Endothelial cell of umbilical vein (primary cell): ENCODE data around the gene COL16A1. TPM values are rescaled to one million over a fixed set of nuclear protein-coding genes. Genes with fewer than 3 reads are reported as not detected.

Experiments
- BruUV-seq: library from RNA; stranded (reverse); fragments of 400-500 nt; replicated peaks from 2 replicates; lab custom pipeline; 2021; lab: Mats Ljungman, UMichigan
- CTCF ChIA-PET: fragments of 300-600, 350-600 bp; sonication (Branson Sonifier 250); formaldehyde crosslinking; loops from one replicate; lab custom pipeline; 2021; ENCODE audit warnings: antibody characterized with exemption, inconsistent platforms; lab: Charles Lee
- POLR2A ChIA-PET: fragments of 300-600, 350-600 bp; sonication (Branson Sonifier 250); formaldehyde crosslinking; loops from one replicate; lab custom pipeline; 2021; ENCODE audit warnings: antibody characterized with exemption, inconsistent platforms; lab: Charles Lee
- DNase-seq: peaks from one replicate; pipeline ENCODE4 v3.0.0-alpha.2; 2011; ENCODE audit warnings: low read depth, low spot score
- FAIRE-seq: peaks from 2 replicates; lab custom pipeline; 2011; peaks lifted over from hg19 to GRCh38; lab: Jason Lieb, UNC
- H2AFZ ChIP-seq: 2 replicates; pipeline ENCODE4 v1.6.0; 2012; ENCODE audit warnings: low read depth, low read length, control low read depth, inconsistent platforms
- H3K27ac ChIP-seq: 2 replicates; pipeline ENCODE4 v1.5.1; 2011; ENCODE audit warnings: low read depth, mild to moderate bottlenecking, control low read depth, low read length, moderate library complexity; ENCODE audit not compliant: insufficient read depth
- H3K27me3 ChIP-seq, 2 experiments: 2 replicates each; pipeline versions ENCODE4 v1.6.0 to v1.6.1; 2011; ENCODE audit warnings: low read length in 2 of 2, mixed read lengths in 1 of 2; ENCODE audit not compliant: control insufficient read depth in 2 of 2, insufficient read depth in 2 of 2
- H3K36me3 ChIP-seq, 2 experiments: 2 replicates in 1 of 2; 3 replicates in 1 of 2; pipeline ENCODE4 v1.5.1; 2011; ENCODE audit warnings: low read length in 2 of 2, mild to moderate bottlenecking in 1 of 2, moderate library complexity in 1 of 2; ENCODE audit not compliant: control insufficient read depth in 2 of 2, insufficient read depth in 2 of 2; ENCODE audit errors: extremely low read depth in 1 of 2
- H3K4me1 ChIP-seq: 3 replicates; pipeline ENCODE4 v1.5.1; 2011; ENCODE audit warnings: mild to moderate bottlenecking, low read length; ENCODE audit not compliant: control insufficient read depth, insufficient read depth; ENCODE audit errors: extremely low read depth
- H3K4me2 ChIP-seq: 2 replicates; pipeline ENCODE4 v1.6.1; 2011; ENCODE audit warnings: low read length, control low read depth, mixed read lengths; ENCODE audit not compliant: insufficient read depth
- H3K4me3 ChIP-seq, 3 experiments: fragments of 200-600 bp in 1 of 3; sonication (generic), shearing (Covaris generic) in 1 of 3; replicated peaks in 1 of 3; 2 replicates each; pipeline ENCODE4 v1.5.1; 2011 to 2016; ENCODE audit warnings: control low read depth in 3 of 3, low read length in 3 of 3, mild to moderate bottlenecking in 2 of 3, inconsistent platforms in 1 of 3, low read depth in 1 of 3, moderate library complexity in 1 of 3; ENCODE audit not compliant: insufficient read depth in 1 of 3
- H3K79me2 ChIP-seq: 2 replicates; pipeline ENCODE4 v1.6.0; 2012; ENCODE audit warnings: low read length, inconsistent platforms; ENCODE audit not compliant: control insufficient read depth, insufficient read depth
- H3K9ac ChIP-seq: replicated peaks from 2 replicates; pipeline ENCODE3; 2011; ENCODE audit warnings: low read length, control low read depth; ENCODE audit not compliant: insufficient read depth; ENCODE audit errors: extremely low read depth
- H3K9me1 ChIP-seq: replicated peaks from 3 replicates; pipeline ENCODE4 v1.6.0; 2011; ENCODE audit warnings: mild to moderate bottlenecking, low read length; ENCODE audit not compliant: control insufficient read depth, insufficient read depth; ENCODE audit errors: extremely low read depth
- H3K9me3 ChIP-seq: replicated peaks from 2 replicates; pipeline ENCODE4 v1.5.1; 2012; ENCODE audit warnings: low read length, inconsistent platforms; ENCODE audit not compliant: control insufficient read depth, insufficient read depth
- H4K20me1 ChIP-seq: replicated peaks from 2 replicates; pipeline ENCODE3; 2011; ENCODE audit warnings: mild to moderate bottlenecking, low read length; ENCODE audit not compliant: control insufficient read depth, insufficient read depth; ENCODE audit errors: extremely low read depth
- CTCF ChIP-seq, 2 donors: IDR thresholded peaks; 1 replicate in 1 of 2; 2 replicates in 1 of 2; pipeline ENCODE4 v1.5.1; 2011; ENCODE audit warnings: low read length in 2 of 2, mild to moderate bottlenecking in 2 of 2, moderate library complexity in 2 of 2, control low read depth in 1 of 2, inconsistent platforms in 1 of 2, low read depth in 1 of 2; ENCODE audit not compliant: insufficient read depth in 1 of 2; ENCODE audit errors: extremely low read depth in 1 of 2
- EZH2 ChIP-seq: IDR thresholded peaks from 2 replicates; pipeline ENCODE4 v1.6.1; 2012; ENCODE audit warnings: borderline replicate concordance, low read depth, mild to moderate bottlenecking, moderate library complexity, low read length, inconsistent platforms; ENCODE audit not compliant: severe bottlenecking
- FOS ChIP-seq: IDR thresholded peaks from 2 replicates; pipeline ENCODE4 v1.6.1; 2011; ENCODE audit warnings: mild to moderate bottlenecking, low read length, moderate library complexity, borderline replicate concordance; ENCODE audit not compliant: insufficient read depth
- GATA2 ChIP-seq: IDR thresholded peaks from 2 replicates; pipeline ENCODE4 v1.7.0; 2011; ENCODE audit warnings: low read depth, mild to moderate bottlenecking, moderate library complexity, mixed read lengths, low read length; ENCODE audit not compliant: insufficient read length, insufficient read depth
- JUN ChIP-seq: IDR thresholded peaks from 2 replicates; pipeline ENCODE4 v1.6.1; 2011; ENCODE audit warnings: borderline replicate concordance, low read depth; ENCODE audit not compliant: insufficient read length, insufficient read depth
- MAX ChIP-seq: IDR thresholded peaks from 2 replicates; pipeline ENCODE4 v1.6.1; 2011; ENCODE audit not compliant: insufficient read depth, insufficient read length
- MYC ChIP-seq: IDR thresholded peaks from one replicate; pipeline ENCODE4 v1.6.1; 2011; ENCODE audit warnings: mild to moderate bottlenecking, low read depth, low read length
- POLR2A ChIP-seq: IDR thresholded peaks from 2 replicates; pipeline ENCODE4 v1.6.1; 2012; ENCODE audit warnings: low read depth, mild to moderate bottlenecking, control low read depth, low read length
- POLR2AphosphoS5 ChIP-seq: IDR thresholded peaks from 2 replicates; pipeline ENCODE4 v1.6.1; 2012; ENCODE audit warnings: low read depth, mild to moderate bottlenecking, control low read depth, low read length, moderate library complexity; ENCODE audit not compliant: insufficient read depth
- dilution Hi-C: fragments of 300-500 bp; cut with MboI; formaldehyde crosslinking; loops from one replicate; pipeline ENCODE4 v1.15.0; 2019; ENCODE audit warnings: low sequenced_read_pairs; ENCODE audit not compliant: extremely low pct_ligation_motif_present
- intact Hi-C: fragments of 100-400 bp; cut with micrococcal nuclease; formaldehyde crosslinking; loops from one replicate; pipeline ENCODE4 v1.10.0; 2022
- polyA plus RNA-seq, 4 experiments: library from polyadenylated mRNA; depleted of rRNA in 3 of 4; stranded (reverse) in 3 of 4; unstranded in 1 of 4; fragments of >200 nt; gene quantifications; 2 replicates each; pipeline versions ENCODE4 v1.2.1 to v1.2.3, GENCODE V29; 2011 to 2012; ENCODE audit warnings: missing spikeins in 1 of 4
- total RNA-seq: library from RNA; stranded (reverse); gene quantifications from 2 replicates; pipeline ENCODE4 v1.2.3, GENCODE V29; 2021

The COL16A1 gene
- total and polyA plus RNA-seq, 2 donors (not counting 3 experiments of a cell fraction or from before 2014, with no cell fraction given), result 0.68 to 1.2 TPM

DNA sequence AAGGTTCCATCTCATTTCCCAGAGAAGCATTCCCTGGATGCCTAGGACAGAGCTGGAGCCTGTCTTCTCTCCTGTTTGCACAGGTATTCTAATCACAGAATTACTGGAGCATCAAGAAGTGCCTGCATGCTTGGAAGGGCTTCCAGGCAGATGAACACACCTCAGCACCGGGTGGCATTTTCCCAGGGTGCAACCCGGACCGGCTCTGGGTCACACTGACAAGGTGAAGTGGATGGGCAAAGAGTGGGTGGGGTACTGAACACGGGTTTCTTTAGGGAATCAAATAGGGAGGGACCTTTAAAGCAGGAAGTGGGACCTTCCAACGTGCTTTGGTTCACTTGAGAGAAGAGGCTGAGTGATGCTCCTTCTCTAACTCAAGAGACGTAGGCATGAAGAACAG is 52.1 kb downstream of the COL16A1 start:
- dilution Hi-C loops (no loop called here), intact Hi-C loops (no loop called here)
- Histone ChIP-seq H3K4me2 (no peak overlapping the region), H3K4me1 (no peaks in the 10 kb centered on the region), H3K27ac (no peak overlapping the region), H3K27me3 (no peaks in the 10 kb centered on the region), H2AFZ (no peak overlapping the region), H4K20me1 (no peaks in the 10 kb centered on the region), H3K9ac (no peak overlapping the region), H3K9me1 (no peaks in the 10 kb centered on the region), H3K9me3 (no peaks in the 10 kb centered on the region), H3K36me3 (no peaks in the 10 kb centered on the region), H3K4me3 (no peak overlapping the region), H3K79me2 (no peaks in the 10 kb centered on the region)
- ChIA-PET CTCF (interaction anchor here (1.6 to 1.9 kb wide), 4 partner anchors 11 to 312 kb away, joined by 3 to 10 read pairs (median 7); no protein-coding TSS in a partner anchor), POLR2A (interaction anchor here (0.6 kb wide), 1 partner anchor 60 kb away, joined by 4 read pairs; no protein-coding TSS in a partner anchor)
- DNase-seq (no peak), FAIRE-seq (no peak)
- no peak for TF ChIP-seq POLR2AphosphoS5
- TF ChIP-seq JUN, result no peak
- no peak for TF ChIP-seq CTCF (IDR thresholded peaks at IDR 0.05; ENCODE audit: extremely low read depth in 1 of 2, insufficient read depth in 1 of 2, low read depth in 1 of 2, low read length in 2 of 2)
- no peak for TF ChIP-seq EZH2
- TF ChIP-seq POLR2A, result no peak
- TF ChIP-seq MAX, result no peak
- TF ChIP-seq MYC, result no peak
- no peak for TF ChIP-seq GATA2
- TF ChIP-seq FOS, result no peak
- BruUV-seq, result no TSS peak
